CD4-positive, alpha-beta T cell treated with Interleukin-4 for 4 hours (primary cell): ENCODE measurements around the gene LYPD6.
"Not testable (repeated sequence)": the region's sequence is repeated elsewhere in the genome, so short reads cannot be mapped to it uniquely, and the experiment has no call there.

Experiments used
- DNase-seq: peaks from one replicate; pipeline ENCODE4 v3.0.0-alpha.2; 2020

LYPD6 gene

DNA sequence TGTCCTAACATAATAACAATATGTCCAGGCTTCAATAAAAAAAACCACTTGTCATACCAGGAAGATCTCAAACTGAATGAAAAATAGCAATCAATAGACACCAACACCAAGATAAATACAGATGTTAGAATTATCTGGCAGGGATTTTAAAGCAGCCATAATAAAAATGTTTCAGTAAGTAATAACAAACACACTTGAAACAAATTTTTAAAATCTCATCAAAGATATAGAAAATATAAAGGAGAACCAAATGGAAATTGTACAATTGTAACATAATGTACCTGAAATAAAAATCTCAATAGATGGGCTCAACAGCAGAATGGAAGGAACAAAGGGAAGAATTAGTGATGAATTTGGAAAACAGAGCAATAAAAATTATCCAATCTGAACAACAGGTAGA is 128.1 kb downstream of the LYPD6 start:
- DNase-seq = no peak

GRCh38 chr2:149463328-149464002 is 133.1 kb downstream of the LYPD6 start:
- no peak for DNase-seq

- no peak for DNase-seq
Measured at GRCh38 chr2:149464396-149464795, 134.0 kb downstream of the LYPD6 start.

DNA sequence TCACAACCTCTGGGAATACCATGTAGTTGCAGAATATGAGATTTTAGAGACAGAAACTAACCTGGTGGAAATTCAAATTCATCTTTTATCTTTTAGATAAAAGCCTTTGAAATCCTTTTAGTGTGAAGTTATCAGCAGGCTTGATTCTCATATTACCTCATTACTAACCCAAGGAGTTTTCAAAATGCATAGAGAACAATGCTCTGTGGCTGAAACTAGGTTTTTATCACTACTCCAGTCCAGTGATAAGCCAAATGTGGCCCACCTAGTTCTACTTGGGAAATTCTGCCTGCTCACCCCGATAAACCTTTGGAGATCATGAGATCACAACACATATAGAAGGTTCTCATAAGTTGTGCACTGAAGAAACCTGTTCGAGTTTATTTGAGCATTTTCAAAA is 135.5 kb downstream of the LYPD6 start:
- no peak for DNase-seq

- DNase-seq = no peak
Measured at GRCh38 chr2:149466635-149467034, 136.2 kb downstream of the LYPD6 start.

GRCh38 chr2:149467436-149467835 is 137.0 kb downstream of the LYPD6 start:
- DNase-seq = no peak

DNA sequence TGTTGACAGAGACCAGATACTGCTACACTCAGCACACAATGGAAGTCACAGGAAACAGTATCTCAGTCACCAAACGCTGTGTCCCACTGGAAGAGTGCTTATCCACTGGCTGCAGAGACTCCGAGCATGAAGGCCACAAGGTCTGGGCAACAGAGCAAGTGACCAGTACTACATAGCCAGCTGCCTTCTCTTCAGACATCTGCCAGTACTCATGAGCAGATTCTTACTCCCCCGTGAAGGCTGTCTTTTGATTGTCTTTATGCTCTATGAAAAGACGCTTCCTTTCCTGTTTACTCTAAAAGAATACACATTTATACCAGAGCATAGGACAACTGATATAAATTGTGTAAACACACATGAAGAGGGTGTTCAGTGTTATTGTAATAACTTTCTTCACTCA is 138.2 kb downstream of the LYPD6 start:
- no peak for DNase-seq

- no peak for DNase-seq
Measured at GRCh38 chr2:149470046-149470445, 139.7 kb downstream of the LYPD6 start.

GRCh38 chr2:149472413-149472812 is 142.0 kb downstream of the LYPD6 start:
- DNase-seq = no peak

- no peak for DNase-seq
Measured at GRCh38 chr2:149473068-149473467, 142.7 kb downstream of the LYPD6 start.

GRCh38 chr2:149473521-149473920 is 143.1 kb downstream of the LYPD6 start:
- no peak for DNase-seq

DNA sequence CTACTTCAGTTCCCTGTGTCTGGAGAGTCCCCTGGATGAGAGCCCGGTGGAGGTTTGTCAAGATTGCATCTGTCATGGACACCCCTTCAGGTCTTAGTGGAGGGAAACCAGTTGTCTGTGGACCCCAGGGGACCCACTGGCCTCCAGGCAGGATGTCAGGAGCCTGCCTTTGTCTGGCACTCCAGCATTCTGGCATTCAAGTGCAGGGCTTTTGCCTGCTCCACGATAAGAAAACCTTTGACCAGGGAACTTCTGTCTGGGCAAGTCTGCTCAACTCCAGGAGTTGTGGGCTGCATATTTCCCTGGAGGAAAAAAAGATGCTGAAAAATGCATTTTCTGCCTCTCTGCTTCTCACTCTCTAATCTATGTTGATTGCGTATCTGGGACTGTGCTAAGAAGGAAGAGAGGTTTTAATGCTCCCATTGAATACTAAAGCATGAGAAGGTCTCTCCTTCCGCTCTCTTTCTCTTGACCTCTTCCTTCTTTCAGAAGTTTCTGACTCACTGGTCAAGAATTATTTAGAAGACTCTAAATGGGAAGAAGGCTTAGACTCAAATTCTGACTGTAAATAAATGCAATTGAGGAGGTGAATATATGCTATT is 152.7 kb downstream of the LYPD6 start:
- DNase-seq = no peak

DNA sequence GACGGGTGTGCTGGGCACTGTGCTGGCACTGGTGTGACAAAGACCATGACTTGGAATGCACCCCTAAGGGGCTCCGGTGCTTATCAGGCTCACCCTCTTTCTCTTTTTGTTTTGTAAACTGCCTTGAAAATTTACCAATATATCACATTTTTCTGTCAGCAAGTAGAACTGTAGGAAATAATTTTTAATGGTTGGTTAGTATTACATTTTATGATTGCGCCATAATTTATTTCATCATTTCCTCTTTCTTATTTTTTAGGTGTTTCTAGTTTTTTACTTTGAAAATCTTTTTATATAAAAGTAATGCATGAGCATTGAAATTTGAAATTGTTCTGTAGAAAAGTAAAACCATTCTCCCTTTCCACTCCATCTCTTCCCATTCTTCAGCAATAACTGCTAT is 156.3 kb downstream of the LYPD6 start:
- DNase-seq = no peak

DNA sequence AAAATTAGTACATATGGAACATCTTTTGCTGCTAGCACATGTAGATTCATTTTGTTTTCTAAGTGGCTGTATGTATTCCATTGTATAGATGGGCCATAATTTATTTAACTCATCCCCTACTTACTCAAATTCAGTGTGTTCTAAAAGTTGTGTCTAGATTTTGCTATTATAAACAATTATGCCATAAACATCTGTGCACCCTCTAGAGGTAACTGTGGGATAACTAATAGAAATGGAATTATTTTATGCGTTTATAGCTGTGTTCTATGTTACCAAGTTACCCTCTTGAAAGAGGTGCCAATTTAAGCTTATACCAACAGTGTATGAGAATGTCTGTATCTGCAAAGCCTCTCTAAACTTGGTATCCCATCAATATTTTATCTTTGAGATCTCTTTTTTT is 156.8 kb downstream of the LYPD6 start:
- no peak for DNase-seq

GRCh38 chr2:149488706-149489440 is 158.5 kb downstream of the LYPD6 start:
- DNase-seq = no peak

DNA sequence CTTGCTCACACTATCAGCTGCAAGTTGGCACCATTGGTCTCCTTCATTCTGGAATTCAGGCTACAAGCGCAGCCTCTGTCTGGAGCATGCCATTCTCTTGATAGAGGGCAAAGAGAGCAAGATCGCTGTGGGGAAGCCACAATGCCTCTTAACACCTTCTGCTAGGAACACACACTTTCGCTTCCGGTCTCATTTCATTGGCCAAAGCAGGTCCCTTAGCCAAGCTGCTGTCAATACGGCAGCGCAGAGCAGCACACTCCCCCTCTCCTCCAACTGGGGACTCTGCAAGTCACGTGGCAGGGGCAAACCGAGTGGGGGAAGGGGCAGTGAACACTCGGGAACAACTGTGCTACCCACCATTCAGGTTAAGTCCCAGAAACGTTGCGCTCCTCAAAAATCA is 159.1 kb downstream of the LYPD6 start:
- no peak for DNase-seq

DNA sequence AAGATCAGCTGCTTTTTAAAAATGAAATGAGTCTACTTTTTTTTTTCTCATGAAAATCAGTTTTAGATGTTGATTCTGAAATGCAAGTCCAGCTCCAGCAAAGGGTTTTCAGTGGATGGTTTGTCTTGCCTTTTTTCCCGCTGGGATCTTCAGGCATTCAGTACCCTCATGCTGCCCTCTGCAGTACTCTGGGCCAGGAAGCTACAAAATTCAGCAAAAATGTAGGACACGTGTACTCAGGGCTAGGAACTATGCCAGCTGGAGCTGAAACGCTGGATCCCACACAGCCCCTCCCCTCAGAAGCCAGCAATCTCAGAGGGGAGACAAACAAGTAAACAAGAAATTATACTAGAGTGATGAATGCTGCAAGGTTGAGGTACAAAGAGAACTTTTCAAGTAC is 159.9 kb downstream of the LYPD6 start:
- DNase-seq = no peak

DNA sequence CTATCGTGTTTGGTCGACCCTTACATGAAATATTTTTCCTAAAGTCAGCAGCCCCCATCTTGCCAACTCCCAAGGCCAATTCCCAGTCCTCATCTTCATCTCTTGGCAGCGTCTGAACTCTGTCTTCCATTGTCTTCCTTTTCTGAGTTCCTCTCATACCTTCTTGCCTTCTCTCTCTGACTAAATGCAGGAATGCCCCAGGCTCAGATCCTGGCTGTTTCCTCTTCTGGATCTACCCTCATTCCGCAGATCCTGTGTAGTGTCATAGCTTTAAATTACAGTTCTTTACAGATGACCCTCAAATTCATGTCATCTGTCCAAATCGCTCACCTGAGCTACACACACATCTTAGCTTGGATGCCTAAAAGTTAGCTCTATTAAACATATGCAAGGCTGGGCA is 162.5 kb downstream of the LYPD6 start:
- DNase-seq = no peak

- not testable (repeated sequence) for DNase-seq
Measured at GRCh38 chr2:149499204-149499603, 168.8 kb downstream of the LYPD6 start.

DNA sequence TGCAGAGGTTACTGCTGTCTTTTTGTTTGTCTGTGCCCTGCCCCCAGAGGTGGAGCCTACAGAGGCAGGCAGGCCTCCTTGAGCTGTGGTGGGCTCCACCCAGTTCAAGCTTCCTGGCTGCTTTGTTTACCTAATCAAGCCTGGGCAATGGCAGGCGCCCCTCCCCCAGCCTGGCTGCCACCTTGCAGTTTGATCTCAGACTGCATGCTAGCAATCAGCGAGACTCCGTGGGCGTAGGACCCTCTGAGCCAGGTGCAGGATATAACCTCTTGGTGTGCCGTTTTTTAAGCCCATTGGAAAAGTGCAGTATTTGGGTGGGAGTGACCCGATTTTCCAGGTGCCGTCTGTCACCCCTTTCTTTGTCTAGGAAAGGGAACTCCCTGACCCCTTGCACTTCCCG is 176.4 kb downstream of the LYPD6 start:
- not testable (repeated sequence) for DNase-seq

- no peak for DNase-seq
Measured at GRCh38 chr2:149507974-149508373, 177.6 kb downstream of the LYPD6 start.

DNA sequence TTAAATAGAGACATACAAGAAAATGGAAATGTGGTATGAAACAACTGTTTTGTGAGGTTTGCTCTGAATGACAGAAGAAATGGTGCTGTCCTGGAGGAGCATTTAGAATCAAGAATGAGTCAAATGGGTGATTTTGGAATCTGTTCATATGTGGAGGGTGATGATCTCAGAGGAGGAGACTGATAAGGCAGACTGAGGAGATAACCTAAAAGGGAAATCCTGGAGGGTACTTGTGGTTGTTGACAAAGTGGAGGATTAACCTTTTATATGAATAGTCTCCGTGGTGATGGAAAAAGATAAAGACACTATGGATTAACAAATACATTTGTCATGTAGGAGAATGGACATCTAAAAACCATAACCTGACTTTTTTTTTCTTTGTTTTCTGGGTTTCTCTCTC is 183.1 kb downstream of the LYPD6 start:
- no peak for DNase-seq
